GM23248 (cell line): ENCODE results near the gene TMEM250.

Experiments used
- EZH2 ChIP-seq: fragments of 200-600 bp; sonication (generic); IDR thresholded peaks from 2 replicates; pipeline ENCODE4 v1.6.1; 2018; ENCODE audit warnings: antibody characterized with exemption, mild to moderate bottlenecking; ENCODE audit not compliant: insufficient read depth, poor library complexity, severe bottlenecking
- EZH2phosphoT487 ChIP-seq: fragments of 200-600 bp; sonication (generic); IDR thresholded peaks from 2 replicates; pipeline ENCODE4 v1.6.1; 2018; ENCODE audit warnings: antibody characterized with exemption, moderate library complexity, mild to moderate bottlenecking, low read depth; ENCODE audit not compliant: insufficient read depth

DNA sequence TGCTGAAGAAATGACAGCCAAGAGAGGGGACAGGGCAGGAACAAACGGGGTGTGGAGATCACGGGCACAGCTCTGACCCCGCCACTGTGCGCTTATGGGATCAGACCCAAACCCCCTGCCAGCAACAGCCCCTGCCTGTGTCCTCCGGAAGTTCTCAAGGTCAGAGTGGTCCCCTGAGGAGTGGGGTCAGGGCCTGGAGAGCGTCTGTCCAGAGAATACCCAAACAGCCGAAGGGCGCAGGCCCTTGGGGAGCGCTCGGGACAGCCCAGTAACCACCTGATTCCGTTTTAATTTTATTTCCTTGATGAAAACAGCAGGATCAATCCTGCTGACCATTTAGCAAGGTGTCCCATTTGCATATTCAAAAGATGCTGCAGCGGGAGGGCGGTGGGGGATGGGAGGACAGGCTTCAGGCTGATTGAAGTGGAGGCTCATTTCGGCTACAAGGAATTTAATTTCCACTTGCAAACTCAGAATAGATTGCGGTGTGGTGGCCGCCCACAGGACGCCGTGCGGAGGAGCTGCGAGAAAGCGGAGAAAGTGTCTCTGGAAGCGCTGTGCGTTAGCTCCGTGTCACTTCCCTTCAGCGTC lies 32.6 kb upstream of the TMEM250 start:
- TF ChIP-seq EZH2phosphoT487 (no peak), EZH2 (no peak)
